DND-41 (cell line): ENCODE results near the gene WNT3.

Source experiments
- ATAC-seq: fragments of 200-7000 bp; cut with Tn5 transposase; 3 replicates; pipeline ENCODE4 v1.9.1; 2021; ENCODE audit warnings: low read depth; ENCODE audit not compliant: insufficient read depth
- DNase-seq: peaks from one replicate; pipeline ENCODE4 v3.0.0-alpha.2; 2020
- H2AFZ ChIP-seq: 2 replicates; pipeline ENCODE4 v1.6.0; 2012; ENCODE audit warnings: low read depth, low read length
- H3K27ac ChIP-seq: 2 replicates; pipeline ENCODE4 v1.5.1; 2012; ENCODE audit warnings: low read length, inconsistent platforms
- H3K27me3 ChIP-seq: fragments of 200-600 bp; sonication (generic); 2 replicates; pipeline ENCODE4 v1.6.0; 2012; ENCODE audit warnings: low read length, mild to moderate bottlenecking, inconsistent platforms; ENCODE audit not compliant: insufficient read depth, poor library complexity
- H3K36me3 ChIP-seq: 2 replicates; pipeline ENCODE4 v1.5.1; 2012; ENCODE audit warnings: low read length, inconsistent platforms; ENCODE audit not compliant: insufficient read depth
- H3K4me1 ChIP-seq: 2 replicates; pipeline ENCODE4 v1.5.1; 2012; ENCODE audit warnings: mild to moderate bottlenecking, low read length; ENCODE audit not compliant: insufficient read depth
- H3K4me2 ChIP-seq: 2 replicates; pipeline ENCODE4 v1.6.0; 2012; ENCODE audit warnings: mild to moderate bottlenecking, moderate library complexity, low read length, inconsistent platforms; ENCODE audit not compliant: insufficient read depth
- H3K4me3 ChIP-seq, 2 experiments: fragments of 200-600 bp in 1 of 2; shearing (Covaris generic) in 1 of 2; 2 replicates each; pipeline ENCODE4 v1.5.1; 2012 to 2016; ENCODE audit warnings: inconsistent platforms in 2 of 2, low read length in 2 of 2, mild to moderate bottlenecking in 2 of 2, low read depth in 1 of 2, moderate library complexity in 1 of 2
- H3K79me2 ChIP-seq: 2 replicates; pipeline ENCODE4 v1.6.0; 2012; ENCODE audit warnings: low read length, inconsistent platforms; ENCODE audit not compliant: insufficient read depth
- H3K9ac ChIP-seq: 2 replicates; pipeline ENCODE4 v1.6.0; 2012; ENCODE audit warnings: low read depth, mild to moderate bottlenecking, inconsistent platforms, low read length, moderate library complexity
- H3K9me3 ChIP-seq: 2 replicates; pipeline ENCODE4 v1.5.1; 2012; ENCODE audit warnings: low read length, moderate library complexity, mild to moderate bottlenecking, inconsistent platforms; ENCODE audit not compliant: insufficient read depth, severe bottlenecking
- H4K20me1 ChIP-seq: 2 replicates; pipeline ENCODE4 v1.6.0; 2012; ENCODE audit warnings: low read length; ENCODE audit not compliant: insufficient read depth
- CTCF ChIP-seq: IDR thresholded peaks from 2 replicates; pipeline ENCODE4 v1.5.1; 2012; ENCODE audit warnings: borderline replicate concordance, low read length, moderate library complexity, mild to moderate bottlenecking; ENCODE audit not compliant: poor library complexity, severe bottlenecking; ENCODE audit errors: extremely low read depth
- EZH2 ChIP-seq: IDR thresholded peaks from 3 replicates; pipeline ENCODE4 v1.6.1; 2012; ENCODE audit warnings: borderline replicate concordance, low read depth, mild to moderate bottlenecking, moderate library complexity, low read length, inconsistent platforms; ENCODE audit not compliant: severe bottlenecking

WNT3 gene

GRCh38 chr17:46744441-46744840 lies 74.1 kb downstream of the WNT3 start:
- no peaks in the 10 kb centered on the region for H3K79me2 ChIP-seq
- H3K4me2 ChIP-seq, result no peak overlapping the region
- no peaks in the 10 kb centered on the region for H3K4me1 ChIP-seq
- H3K9me3 ChIP-seq, result no peaks in the 10 kb centered on the region
- H2AFZ ChIP-seq, result no peak overlapping the region
- ATAC-seq, result no peak
- H3K27me3 ChIP-seq, result no peaks in the 10 kb centered on the region
- no peak overlapping the region for H3K27ac ChIP-seq
- peaks cover 3% of the 10 kb centered on the region; the same call in 1 of the 2 replicates for H3K36me3 ChIP-seq
- no peaks in the 10 kb centered on the region for H4K20me1 ChIP-seq
- no peak for DNase-seq
- TF ChIP-seq CTCF (no peak), EZH2 (no peak)
- no peak overlapping the region for H3K9ac ChIP-seq
- no peak overlapping the region for H3K4me3 ChIP-seq

GRCh38 chr17:46742565-46743270 lies 75.8 kb downstream of the WNT3 start:
- H3K9ac ChIP-seq, result no peak overlapping the region
- H3K4me3 ChIP-seq, result no peak overlapping the region
- no peak overlapping the region for H2AFZ ChIP-seq
- H3K36me3 ChIP-seq, result no peaks in the 10 kb centered on the region
- no peaks in the 10 kb centered on the region for H3K79me2 ChIP-seq
- peak; percentile 19; the same call in 1 of the 3 replicates for ATAC-seq
- TF ChIP-seq EZH2 (no peak), CTCF (no peak)
- H3K27me3 ChIP-seq, result no peaks in the 10 kb centered on the region
- no peak overlapping the region for H3K4me2 ChIP-seq
- H3K27ac ChIP-seq, result no peak overlapping the region
- H3K9me3 ChIP-seq, result no peaks in the 10 kb centered on the region
- H4K20me1 ChIP-seq, result no peaks in the 10 kb centered on the region
- no peak for DNase-seq
- H3K4me1 ChIP-seq, result no peaks in the 10 kb centered on the region

- Histone ChIP-seq H3K4me3 (no peak overlapping the region), H3K36me3 (no peaks in the 10 kb centered on the region), H3K9ac (no peak overlapping the region), H3K79me2 (no peaks in the 10 kb centered on the region), H3K4me1 (no peaks in the 10 kb centered on the region), H2AFZ (no peak overlapping the region), H3K9me3 (no peaks in the 10 kb centered on the region), H3K27ac (no peak overlapping the region), H3K27me3 (no peaks in the 10 kb centered on the region), H4K20me1 (no peaks in the 10 kb centered on the region), H3K4me2 (no peak overlapping the region)
- no peak for TF ChIP-seq CTCF
- no peak for TF ChIP-seq EZH2
- DNase-seq (no peak), ATAC-seq (no peak)
These were observed 77.3 kb downstream of the WNT3 start for GRCh38 chr17:46741122-46741730.

GRCh38 chr17:46739982-46740381 lies 78.5 kb downstream of the WNT3 start:
- Histone ChIP-seq H2AFZ (no peak overlapping the region), H3K4me3 (no peak overlapping the region), H3K36me3 (no peaks in the 10 kb centered on the region), H3K9ac (no peak overlapping the region), H3K9me3 (no peaks in the 10 kb centered on the region), H3K27me3 (no peaks in the 10 kb centered on the region), H4K20me1 (no peaks in the 10 kb centered on the region), H3K4me2 (no peak overlapping the region), H3K27ac (no peak overlapping the region), H3K4me1 (no peaks in the 10 kb centered on the region), H3K79me2 (no peaks in the 10 kb centered on the region)
- no peak for DNase-seq
- TF ChIP-seq CTCF (no peak), EZH2 (no peak)
- ATAC-seq, result no peak
